ENCODE data around the gene CRTC3.

DNA sequence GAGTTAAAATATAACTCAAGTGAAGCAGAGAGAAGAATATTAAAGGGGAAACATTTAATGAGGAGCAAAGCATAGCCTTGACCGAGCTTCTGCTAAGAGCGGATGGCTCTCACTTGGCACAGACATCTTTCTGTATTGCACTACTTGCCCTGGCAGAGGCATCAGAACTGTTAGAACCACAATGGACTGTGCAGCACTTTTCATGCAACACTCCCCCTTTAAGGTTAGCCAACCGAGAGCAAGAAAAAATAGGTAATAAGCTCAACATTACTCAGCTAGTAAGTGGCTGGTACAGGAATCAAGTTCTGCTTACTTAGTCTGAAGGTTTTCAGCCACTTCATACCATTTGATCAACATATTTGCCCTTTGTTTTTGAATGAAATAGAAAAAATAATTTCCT, 33.7 kb downstream of the CRTC3 start:
- TF ChIP-seq POLR2A (IDR thresholded peaks at IDR 0.05; ENCODE audit: low read depth) = no peak
- TF ChIP-seq, protein P1, sequence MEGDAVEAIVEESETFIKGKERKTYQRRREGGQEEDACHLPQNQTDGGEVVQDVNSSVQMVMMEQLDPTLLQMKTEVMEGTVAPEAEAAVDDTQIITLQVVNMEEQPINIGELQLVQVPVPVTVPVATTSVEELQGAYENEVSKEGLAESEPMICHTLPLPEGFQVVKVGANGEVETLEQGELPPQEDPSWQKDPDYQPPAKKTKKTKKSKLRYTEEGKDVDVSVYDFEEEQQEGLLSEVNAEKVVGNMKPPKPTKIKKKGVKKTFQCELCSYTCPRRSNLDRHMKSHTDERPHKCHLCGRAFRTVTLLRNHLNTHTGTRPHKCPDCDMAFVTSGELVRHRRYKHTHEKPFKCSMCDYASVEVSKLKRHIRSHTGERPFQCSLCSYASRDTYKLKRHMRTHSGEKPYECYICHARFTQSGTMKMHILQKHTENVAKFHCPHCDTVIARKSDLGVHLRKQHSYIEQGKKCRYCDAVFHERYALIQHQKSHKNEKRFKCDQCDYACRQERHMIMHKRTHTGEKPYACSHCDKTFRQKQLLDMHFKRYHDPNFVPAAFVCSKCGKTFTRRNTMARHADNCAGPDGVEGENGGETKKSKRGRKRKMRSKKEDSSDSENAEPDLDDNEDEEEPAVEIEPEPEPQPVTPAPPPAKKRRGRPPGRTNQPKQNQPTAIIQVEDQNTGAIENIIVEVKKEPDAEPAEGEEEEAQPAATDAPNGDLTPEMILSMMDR (IDR thresholded peaks at IDR 0.05) = no peak

All from esophagus muscularis mucosa (tissue), 3 donors.